ENCODE data around the gene RNF213.

The RNF213 gene

GRCh38 chr17:80425835-80426426, 165.3 kb downstream of the RNF213 start:
- TF ChIP-seq POLR2AphosphoS5 (IDR thresholded peaks at IDR 0.05; ENCODE audit: low read depth, low read length) = no peak
- TF ChIP-seq SIN3A (IDR thresholded peaks at IDR 0.05; ENCODE audit: borderline replicate concordance, insufficient read depth, low read length) = no peak
- TF ChIP-seq TAF1 (IDR thresholded peaks at IDR 0.05; ENCODE audit: borderline replicate concordance, insufficient read depth, low read length) = no peak
- no peak for TF ChIP-seq REST (IDR thresholded peaks at IDR 0.05; ENCODE audit: insufficient read depth in 1 of 2, low read depth in 2 of 2, low read length in 2 of 2)
- no peak for TF ChIP-seq FOXP2 (optimal IDR thresholded peaks at IDR 0.05; ENCODE audit: borderline replicate concordance, extremely low read depth, extremely low read length, insufficient read depth)

GRCh38 chr17:80426671-80427326, 166.1 kb downstream of the RNF213 start:
- TF ChIP-seq FOXP2 (optimal IDR thresholded peaks at IDR 0.05; ENCODE audit: borderline replicate concordance, extremely low read depth, extremely low read length, insufficient read depth) (peak; percentile 91), TAF1 (IDR thresholded peaks at IDR 0.05; ENCODE audit: borderline replicate concordance, insufficient read depth, low read length) (no peak)

- no peak for TF ChIP-seq FOXP2 (optimal IDR thresholded peaks at IDR 0.05; ENCODE audit: borderline replicate concordance, extremely low read depth, extremely low read length, insufficient read depth)
- no peak for TF ChIP-seq SIN3A (IDR thresholded peaks at IDR 0.05; ENCODE audit: borderline replicate concordance, insufficient read depth, low read length)
- TF ChIP-seq POLR2AphosphoS5 (IDR thresholded peaks at IDR 0.05; ENCODE audit: low read depth, low read length) = no peak
- no peak for TF ChIP-seq REST (IDR thresholded peaks at IDR 0.05; ENCODE audit: insufficient read depth in 1 of 2, low read depth in 2 of 2, low read length in 2 of 2)
Observed at GRCh38 chr17:80427366-80428282, 167.0 kb downstream of the RNF213 start.

- TF ChIP-seq SIN3A (IDR thresholded peaks at IDR 0.05; ENCODE audit: borderline replicate concordance, insufficient read depth, low read length) (no peak), POLR2AphosphoS5 (IDR thresholded peaks at IDR 0.05; ENCODE audit: low read depth, low read length) (no peak), TAF1 (IDR thresholded peaks at IDR 0.05; ENCODE audit: borderline replicate concordance, insufficient read depth, low read length) (no peak), FOXP2 (optimal IDR thresholded peaks at IDR 0.05; ENCODE audit: borderline replicate concordance, extremely low read depth, extremely low read length, insufficient read depth) (no peak), REST (IDR thresholded peaks at IDR 0.05; ENCODE audit: insufficient read depth in 1 of 2, low read depth in 2 of 2, low read length in 2 of 2) (no peak)
Observed at GRCh38 chr17:80428363-80428762, 167.7 kb downstream of the RNF213 start.

GRCh38 chr17:80428796-80429195, 168.1 kb downstream of the RNF213 start:
- TF ChIP-seq POLR2AphosphoS5 (IDR thresholded peaks at IDR 0.05; ENCODE audit: low read depth, low read length) (no peak), SIN3A (IDR thresholded peaks at IDR 0.05; ENCODE audit: borderline replicate concordance, insufficient read depth, low read length) (no peak)

Data from PFSK-1 (cell line).